Measurements from ENCODE around the gene LCP2. TPM values are rescaled to one million over a fixed set of nuclear protein-coding genes. Genes with fewer than 3 reads are reported as not detected.
A peak's percentile ranks its signal among the peaks of the same experiment; 100 is the strongest.

Gene LCP2
- total and polyA plus RNA-seq, 2 of the 8 experiments (the other 6 are each of a cell fraction or from before 2014, with no cell fraction given), result 0.26 to 0.33 TPM

DNA sequence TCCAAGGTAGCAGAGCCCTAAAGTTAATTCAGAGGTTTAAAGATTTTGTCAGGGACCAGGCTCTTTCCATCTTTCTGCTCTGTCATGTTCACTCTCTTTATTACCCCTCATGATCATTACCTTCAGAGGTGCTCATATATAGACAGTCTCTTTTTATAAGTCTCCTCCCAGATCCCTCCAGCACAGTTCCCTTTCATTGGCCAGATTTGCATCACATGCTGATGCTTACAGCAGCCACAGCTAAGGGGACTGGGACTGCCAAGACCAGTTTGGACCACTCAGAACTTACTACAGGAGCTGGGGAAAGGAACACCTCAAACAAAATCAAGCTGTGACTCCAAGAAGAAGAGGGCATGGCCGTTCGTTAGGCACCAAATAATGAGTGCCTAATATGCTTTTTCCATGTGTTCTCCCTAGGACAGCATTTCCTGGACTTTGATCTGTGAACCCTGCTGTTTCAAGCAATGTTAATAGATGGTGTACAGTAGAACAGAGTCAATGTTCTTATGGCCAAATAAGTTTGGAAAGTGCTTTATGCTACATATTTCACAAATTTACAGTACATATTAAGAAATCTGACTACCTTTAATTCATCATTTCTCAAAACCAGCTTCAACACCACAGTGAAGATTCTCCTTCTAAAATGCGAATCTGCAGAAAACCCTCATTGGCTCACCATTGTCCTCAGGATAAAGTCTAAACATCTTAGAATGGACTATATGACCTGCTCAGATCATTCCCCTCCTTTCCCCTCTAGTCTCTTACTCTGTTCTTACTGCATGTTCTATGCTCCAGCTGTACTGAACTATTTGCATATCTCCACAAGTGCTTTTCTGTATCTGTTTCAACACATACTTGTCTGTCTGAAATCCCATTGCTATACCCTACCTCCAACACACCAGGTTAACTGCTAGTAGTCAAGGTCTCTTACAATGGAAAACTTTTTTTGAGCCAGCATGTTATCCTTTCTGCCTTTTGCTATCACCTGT is 61.4 kb downstream of the LCP2 start:
- DNase-seq (ENCODE audit: low read depth in 1 of 2, low spot score in 2 of 2) (no peak), FAIRE-seq (no peak)
- H4K5ac ChIP-seq (ENCODE audit: insufficient read length, low read depth, low read length), result no peak overlapping the region
- H3K27ac ChIP-seq (ENCODE audit: low read depth, low read length), result no peak overlapping the region
- H3K23me2 ChIP-seq (ENCODE audit: low read depth, low read length), result no peaks in the 10 kb centered on the region
- 73% methylated on average over 3 of the region's 3 CpGs; no CpG with 5 or more reads in 1 of the 2 experiments for WGBS, 2 experiments (ENCODE audit: extremely low coverage in 1 of 2, insufficient coverage in 1 of 2, insufficient read length in 1 of 2, insufficient replicate concordance in 2 of 2, low coverage in 1 of 2, low lambda C conversion rate in 2 of 2, missing lambda C conversion rate in 1 of 2)
- no peak overlapping the region for H2AK5ac ChIP-seq (ENCODE audit: low read depth, low read length)
- H3K4me1 ChIP-seq (replicated peaks in 1 of 4; ENCODE audit: control insufficient read depth in 3 of 4, insufficient read depth in 4 of 4, low read length in 3 of 4), result no peaks in the 10 kb centered on the region
- no peak overlapping the region for H4K8ac ChIP-seq (ENCODE audit: extremely low read depth, insufficient read depth, low read length)
- H2AFZ ChIP-seq (ENCODE audit: low read length), result peak overlapping the region; percentile 85; the same call in 1 of the 2 replicates
- no peak overlapping the region for H3K18ac ChIP-seq (ENCODE audit: extremely low read depth, low read length)
- CTCF ChIA-PET (ENCODE audit: partially characterized antibody), result interaction anchor here (1.1 to 6.6 kb wide), 7 partner anchors 12 to 112 kb away, joined by 3 to 31 read pairs (median 6); no protein-coding TSS in a partner anchor
- POLR2A ChIA-PET (ENCODE audit: partially characterized antibody), result interaction anchor here (1.0 kb wide), 1 partner anchor 98 kb away, joined by 3 read pairs; no protein-coding TSS in a partner anchor
- H2BK120ac ChIP-seq (replicated peaks; ENCODE audit: low read depth, low read length), result no peak overlapping the region
- TF ChIP-seq SRF (IDR thresholded peaks at IDR 0.05; ENCODE audit: low read depth, low read length) (no peak), CHD1 (IDR thresholded peaks at IDR 0.05; ENCODE audit: low read depth, low read length) (no peak), BACH1 (IDR thresholded peaks at IDR 0.05; ENCODE audit: low read length) (no peak), YY1 (IDR thresholded peaks at IDR 0.05; ENCODE audit: low read depth, low read length) (no peak), TBP (IDR thresholded peaks at IDR 0.05; ENCODE audit: low read depth, low read length) (no peak), GTF2F1 (IDR thresholded peaks at IDR 0.05; ENCODE audit: borderline replicate concordance, low read depth, low read length) (no peak)
- TF ChIP-seq, protein P1, sequence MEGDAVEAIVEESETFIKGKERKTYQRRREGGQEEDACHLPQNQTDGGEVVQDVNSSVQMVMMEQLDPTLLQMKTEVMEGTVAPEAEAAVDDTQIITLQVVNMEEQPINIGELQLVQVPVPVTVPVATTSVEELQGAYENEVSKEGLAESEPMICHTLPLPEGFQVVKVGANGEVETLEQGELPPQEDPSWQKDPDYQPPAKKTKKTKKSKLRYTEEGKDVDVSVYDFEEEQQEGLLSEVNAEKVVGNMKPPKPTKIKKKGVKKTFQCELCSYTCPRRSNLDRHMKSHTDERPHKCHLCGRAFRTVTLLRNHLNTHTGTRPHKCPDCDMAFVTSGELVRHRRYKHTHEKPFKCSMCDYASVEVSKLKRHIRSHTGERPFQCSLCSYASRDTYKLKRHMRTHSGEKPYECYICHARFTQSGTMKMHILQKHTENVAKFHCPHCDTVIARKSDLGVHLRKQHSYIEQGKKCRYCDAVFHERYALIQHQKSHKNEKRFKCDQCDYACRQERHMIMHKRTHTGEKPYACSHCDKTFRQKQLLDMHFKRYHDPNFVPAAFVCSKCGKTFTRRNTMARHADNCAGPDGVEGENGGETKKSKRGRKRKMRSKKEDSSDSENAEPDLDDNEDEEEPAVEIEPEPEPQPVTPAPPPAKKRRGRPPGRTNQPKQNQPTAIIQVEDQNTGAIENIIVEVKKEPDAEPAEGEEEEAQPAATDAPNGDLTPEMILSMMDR (IDR thresholded peaks at IDR 0.05; ENCODE audit: control extremely low read depth in 1 of 3, insufficient read depth in 1 of 3, low read depth in 1 of 3, low read length in 3 of 3), result no peak
- H2BK12ac ChIP-seq (ENCODE audit: low read depth, low read length), result no peak overlapping the region
- no peak overlapping the region for H2BK20ac ChIP-seq (ENCODE audit: low read length)
- no peak overlapping the region for H3K56ac ChIP-seq (replicated peaks; ENCODE audit: insufficient read length, low read depth, low read length)
- no peak overlapping the region for H3K23ac ChIP-seq (ENCODE audit: insufficient read length)
- H3K4me3 ChIP-seq (ENCODE audit: extremely low read depth in 1 of 4, insufficient read depth in 2 of 4, low read depth in 3 of 4, low read length in 4 of 4), result no peak overlapping the region
- no peaks in the 10 kb centered on the region for H3K36me3 ChIP-seq (ENCODE audit: control insufficient read depth in 2 of 4, insufficient read depth in 4 of 4, low read length in 3 of 4)
- no peak overlapping the region for H3K4ac ChIP-seq (replicated peaks; ENCODE audit: insufficient read length, low read depth, low read length)
- no peaks in the 10 kb centered on the region for H3K79me1 ChIP-seq (ENCODE audit: low read depth, low read length)
- no peak overlapping the region for H3K9ac ChIP-seq (replicated peaks in 1 of 4; ENCODE audit: extremely low read depth in 1 of 4, low read depth in 3 of 4, low read length in 3 of 4)
- no peaks in the 10 kb centered on the region for H3K9me3 ChIP-seq (ENCODE audit: insufficient read depth in 2 of 2, low read depth in 1 of 2, low read length in 1 of 2)
- H3K14ac ChIP-seq (ENCODE audit: insufficient read length), result no peak overlapping the region
- no peak overlapping the region for H4K91ac ChIP-seq (replicated peaks; ENCODE audit: insufficient read length, low read length)
- no peak overlapping the region for H2BK15ac ChIP-seq (ENCODE audit: low read length)
- no peaks in the 10 kb centered on the region for H3K27me3 ChIP-seq (replicated peaks in 1 of 4; ENCODE audit: control insufficient read depth in 3 of 4, extremely low read depth in 1 of 4, insufficient read depth in 3 of 4, low read length in 3 of 4)
- H4K20me1 ChIP-seq (replicated peaks in 1 of 2; ENCODE audit: control insufficient read depth in 1 of 2, insufficient read depth in 2 of 2, low read length in 2 of 2), result no peaks in the 10 kb centered on the region
- no peaks in the 10 kb centered on the region for H3K79me2 ChIP-seq (ENCODE audit: control insufficient read depth in 1 of 2, insufficient read depth in 2 of 2, low read length in 2 of 2)
- H2BK5ac ChIP-seq (ENCODE audit: low read depth, low read length), result no peak overlapping the region
- H3K4me2 ChIP-seq (ENCODE audit: insufficient read depth in 1 of 2, low read depth in 2 of 2, low read length in 2 of 2), result no peak overlapping the region

Measured in H1 (cell line).